SU-DHL-6 (cell line): ENCODE measurements around the gene PTPRJ.

ENCODE experiments used
- H2AFZ ChIP-seq: fragments of 200-600 bp; sonication (generic); 2 replicates; pipeline ENCODE4 v1.6.1; 2014; ENCODE audit warnings: low read depth, mild to moderate bottlenecking, moderate library complexity, mixed read lengths, antibody characterized with exemption, low read length; ENCODE audit not compliant: severe bottlenecking
- H3F3A ChIP-seq: fragments of 200-600 bp; shearing (Covaris generic); 2 replicates; pipeline ENCODE4 v1.6.0; 2016; ENCODE audit warnings: antibody characterized with exemption, mild to moderate bottlenecking; ENCODE audit not compliant: insufficient read depth
- H3K27ac ChIP-seq: fragments of 200-600 bp; sonication (generic); 2 replicates; pipeline ENCODE4 v1.5.1; 2016; ENCODE audit warnings: low read depth, mild to moderate bottlenecking, low read length, moderate library complexity, mixed read lengths
- H3K27me3 ChIP-seq: fragments of 200-600 bp; sonication (generic), shearing (Covaris generic); 2 replicates; pipeline ENCODE4 v1.6.0; 2014; ENCODE audit warnings: mild to moderate bottlenecking, low read length
- H3K36me3 ChIP-seq: fragments of 200-600 bp; sonication (generic); 2 replicates; pipeline ENCODE4 v1.6.1; 2014; ENCODE audit warnings: mild to moderate bottlenecking, low read length, mixed read lengths
- H3K4me2 ChIP-seq: fragments of 300-600, 200-600 bp; shearing (Covaris generic), sonication (generic); 2 replicates; pipeline ENCODE4 v1.6.0; 2014; ENCODE audit warnings: low read length, low read depth, mild to moderate bottlenecking; ENCODE audit not compliant: poor library complexity, severe bottlenecking
- H3K4me3 ChIP-seq: fragments of 200-600 bp; sonication (generic); 2 replicates; pipeline ENCODE4 v1.5.1; 2014; ENCODE audit warnings: antibody characterized with exemption, low read length, mild to moderate bottlenecking, mixed read lengths; ENCODE audit not compliant: insufficient read depth, poor library complexity, severe bottlenecking
- H3K79me2 ChIP-seq: fragments of 200-600 bp; sonication (generic); 2 replicates; pipeline ENCODE4 v1.6.1; 2014; ENCODE audit warnings: mild to moderate bottlenecking, low read length, moderate library complexity; ENCODE audit not compliant: insufficient read depth
- H3K9ac ChIP-seq: fragments of 200-600 bp; sonication (generic); 2 replicates; pipeline ENCODE4 v1.7.0; 2014; ENCODE audit warnings: mild to moderate bottlenecking, low read length
- H3K9me2 ChIP-seq: fragments of 200-600 bp; sonication (generic); replicated peaks from 2 replicates; pipeline ENCODE4 v1.6.1; 2014; ENCODE audit warnings: low read length; ENCODE audit not compliant: insufficient read depth
- H3K9me3 ChIP-seq: fragments of 200-600 bp; sonication (generic); 2 replicates; pipeline ENCODE4 v1.6.1; 2014; ENCODE audit warnings: low read length, mixed read lengths; ENCODE audit not compliant: insufficient read depth
- H4K20me1 ChIP-seq: fragments of 200-600 bp; sonication (generic); 2 replicates; pipeline ENCODE4 v1.6.1; 2014; ENCODE audit warnings: low read depth, mild to moderate bottlenecking, antibody characterized with exemption, low read length, moderate library complexity, mixed read lengths
- EZH2phosphoT487 ChIP-seq: fragments of 200-600 bp; sonication (generic), shearing (Covaris generic); conservative IDR thresholded peaks from 2 replicates; pipeline ENCODE4 v1.6.1; 2018; ENCODE audit warnings: mild to moderate bottlenecking, antibody characterized with exemption, low read length, moderate library complexity, mixed read lengths
- TF ChIP-seq, protein P1 (sequence below): fragments of 200-600 bp; sonication (generic); IDR thresholded peaks from one replicate; pipeline ENCODE4 v1.5.1; 2017; ENCODE audit warnings: antibody characterized with exemption, mild to moderate bottlenecking, low read length, moderate library complexity; ENCODE audit not compliant: insufficient read depth, poor library complexity, severe bottlenecking

The PTPRJ gene

DNA sequence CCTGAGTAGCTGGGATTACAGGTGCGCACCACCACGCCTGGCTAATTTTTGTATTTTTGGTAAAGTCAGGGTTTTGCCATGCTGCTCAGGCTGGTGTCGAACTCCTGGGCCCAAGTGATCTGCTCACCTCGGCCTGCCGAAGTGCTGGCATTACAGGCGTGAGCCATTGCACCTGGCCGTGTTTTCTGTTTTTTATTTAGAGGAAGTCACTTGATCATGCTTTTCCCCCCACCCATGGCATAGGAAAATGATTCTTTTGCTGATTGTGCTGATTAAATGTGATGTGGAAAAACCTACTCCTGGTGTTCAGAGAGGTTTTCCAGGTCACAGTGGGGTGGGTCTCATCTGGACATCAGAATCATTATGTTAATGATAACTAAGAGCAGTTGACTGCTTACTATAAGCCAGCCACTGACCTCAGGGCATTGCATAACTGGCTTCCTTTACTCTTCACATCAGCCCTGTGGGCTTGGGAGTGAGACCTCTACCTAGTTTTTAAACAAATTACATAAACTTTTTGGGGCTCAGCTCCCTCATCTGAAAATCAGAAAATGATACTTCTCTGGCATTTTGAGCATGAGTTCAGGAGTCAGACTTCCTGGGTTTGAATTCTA lies 71.0 kb downstream of the PTPRJ start:
- Histone ChIP-seq H2AFZ (no peak overlapping the region), H3K4me2 (no peak overlapping the region), H3K79me2 (no peaks in the 10 kb centered on the region), H3K27ac (no peak overlapping the region), H3K9me3 (no peaks in the 10 kb centered on the region), H3K9ac (no peak overlapping the region), H3F3A (no peaks in the 10 kb centered on the region), H3K4me3 (no peak overlapping the region), H3K9me2 (no peaks in the 10 kb centered on the region), H3K27me3 (no peaks in the 10 kb centered on the region), H3K36me3 (no peaks in the 10 kb centered on the region), H4K20me1 (no peaks in the 10 kb centered on the region)
- TF ChIP-seq, protein P1, sequence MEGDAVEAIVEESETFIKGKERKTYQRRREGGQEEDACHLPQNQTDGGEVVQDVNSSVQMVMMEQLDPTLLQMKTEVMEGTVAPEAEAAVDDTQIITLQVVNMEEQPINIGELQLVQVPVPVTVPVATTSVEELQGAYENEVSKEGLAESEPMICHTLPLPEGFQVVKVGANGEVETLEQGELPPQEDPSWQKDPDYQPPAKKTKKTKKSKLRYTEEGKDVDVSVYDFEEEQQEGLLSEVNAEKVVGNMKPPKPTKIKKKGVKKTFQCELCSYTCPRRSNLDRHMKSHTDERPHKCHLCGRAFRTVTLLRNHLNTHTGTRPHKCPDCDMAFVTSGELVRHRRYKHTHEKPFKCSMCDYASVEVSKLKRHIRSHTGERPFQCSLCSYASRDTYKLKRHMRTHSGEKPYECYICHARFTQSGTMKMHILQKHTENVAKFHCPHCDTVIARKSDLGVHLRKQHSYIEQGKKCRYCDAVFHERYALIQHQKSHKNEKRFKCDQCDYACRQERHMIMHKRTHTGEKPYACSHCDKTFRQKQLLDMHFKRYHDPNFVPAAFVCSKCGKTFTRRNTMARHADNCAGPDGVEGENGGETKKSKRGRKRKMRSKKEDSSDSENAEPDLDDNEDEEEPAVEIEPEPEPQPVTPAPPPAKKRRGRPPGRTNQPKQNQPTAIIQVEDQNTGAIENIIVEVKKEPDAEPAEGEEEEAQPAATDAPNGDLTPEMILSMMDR = no peak
- no peak for TF ChIP-seq EZH2phosphoT487

DNA sequence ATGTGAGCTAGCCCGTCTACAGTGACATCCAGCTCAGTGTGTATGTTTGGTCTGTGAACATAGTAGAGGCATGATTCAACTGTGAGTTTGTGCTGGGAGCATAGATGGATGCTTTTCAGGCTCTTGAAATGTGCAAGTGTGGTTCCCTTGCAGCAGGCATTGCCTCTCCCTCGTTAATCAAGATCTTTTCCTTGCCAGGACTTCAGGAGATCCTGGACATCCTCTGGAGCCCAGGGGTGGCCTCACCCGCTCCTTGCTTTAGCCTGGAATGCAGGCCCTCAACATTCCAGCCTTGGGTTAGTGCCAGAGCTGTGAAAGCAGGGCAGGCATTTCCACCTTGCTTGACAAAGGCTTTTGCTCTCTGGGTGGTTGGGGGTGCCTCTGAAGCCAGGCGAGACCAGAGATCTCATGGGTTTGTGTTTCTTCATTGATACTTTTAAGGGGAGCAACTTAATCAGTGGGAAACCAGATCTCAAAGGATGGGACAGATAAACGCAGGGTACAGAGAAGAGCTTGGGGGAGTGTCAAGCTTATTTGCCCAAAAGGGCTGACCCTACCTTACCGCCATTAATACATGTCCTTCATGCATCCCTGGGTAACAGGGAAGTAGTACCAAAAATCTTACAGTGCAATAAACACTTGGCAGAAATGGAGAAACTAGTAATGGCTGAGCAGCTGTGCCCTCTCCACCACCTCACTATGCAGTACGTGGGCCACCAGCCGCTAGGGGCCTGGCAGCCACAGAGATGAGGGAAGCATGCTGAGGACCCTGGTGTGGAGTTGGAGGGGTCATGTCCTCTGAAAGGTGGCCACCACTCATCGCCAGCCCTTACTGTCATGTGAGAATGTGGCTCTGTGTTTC lies 72.1 kb downstream of the PTPRJ start:
- no peaks in the 10 kb centered on the region for H3K79me2 ChIP-seq
- no peaks in the 10 kb centered on the region for H3F3A ChIP-seq
- no peak overlapping the region for H3K27ac ChIP-seq
- H3K36me3 ChIP-seq = no peaks in the 10 kb centered on the region
- no peaks in the 10 kb centered on the region for H4K20me1 ChIP-seq
- H3K4me2 ChIP-seq = no peak overlapping the region
- no peaks in the 10 kb centered on the region for H3K9me3 ChIP-seq
- H3K4me3 ChIP-seq = no peak overlapping the region
- TF ChIP-seq EZH2phosphoT487 = no peak
- TF ChIP-seq, protein P1 = no peak
- H3K9me2 ChIP-seq = no peaks in the 10 kb centered on the region
- H2AFZ ChIP-seq = no peak overlapping the region
- no peaks in the 10 kb centered on the region for H3K27me3 ChIP-seq
- no peak overlapping the region for H3K9ac ChIP-seq

DNA sequence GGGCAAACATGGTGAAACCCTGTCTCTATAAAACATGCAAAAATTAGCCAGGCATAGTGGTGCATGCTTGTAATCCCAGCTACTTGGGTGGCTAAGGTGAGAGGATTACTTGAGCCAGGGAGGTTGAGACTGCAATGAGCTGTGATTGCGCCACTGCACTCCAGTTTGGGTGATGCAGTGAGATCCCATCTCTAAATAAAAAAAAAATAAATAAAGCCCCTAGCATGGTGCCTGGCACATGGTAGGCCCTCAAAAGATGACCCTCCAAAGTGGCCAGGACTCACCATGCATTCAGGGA lies 74.6 kb downstream of the PTPRJ start:
- no peaks in the 10 kb centered on the region for H3K27me3 ChIP-seq
- H3F3A ChIP-seq = no peaks in the 10 kb centered on the region
- no peak for TF ChIP-seq EZH2phosphoT487
- TF ChIP-seq, protein P1 = no peak
- no peaks in the 10 kb centered on the region for H4K20me1 ChIP-seq
- H3K9me2 ChIP-seq = no peaks in the 10 kb centered on the region
- no peak overlapping the region for H3K27ac ChIP-seq
- H3K4me2 ChIP-seq = no peak overlapping the region
- no peaks in the 10 kb centered on the region for H3K36me3 ChIP-seq
- H2AFZ ChIP-seq = no peak overlapping the region
- no peaks in the 10 kb centered on the region for H3K9me3 ChIP-seq
- H3K9ac ChIP-seq = no peak overlapping the region
- H3K4me3 ChIP-seq = no peak overlapping the region
- H3K79me2 ChIP-seq = no peaks in the 10 kb centered on the region
